HG02798 (cell line): ENCODE results near the gene CYP4B1.
"Not testable (repeated sequence)": the region's sequence is repeated elsewhere in the genome, so short reads cannot be mapped to it uniquely, and the experiment has no call there.

ENCODE experiments used
- ATAC-seq: cut with Tn5 transposase; IDR thresholded peaks from one replicate; pipeline ENCODE4 v1.9.1; 2021; ENCODE audit warnings: mild to moderate bottlenecking; ENCODE audit not compliant: unreplicated experiment, poor library complexity

CYP4B1 gene

DNA sequence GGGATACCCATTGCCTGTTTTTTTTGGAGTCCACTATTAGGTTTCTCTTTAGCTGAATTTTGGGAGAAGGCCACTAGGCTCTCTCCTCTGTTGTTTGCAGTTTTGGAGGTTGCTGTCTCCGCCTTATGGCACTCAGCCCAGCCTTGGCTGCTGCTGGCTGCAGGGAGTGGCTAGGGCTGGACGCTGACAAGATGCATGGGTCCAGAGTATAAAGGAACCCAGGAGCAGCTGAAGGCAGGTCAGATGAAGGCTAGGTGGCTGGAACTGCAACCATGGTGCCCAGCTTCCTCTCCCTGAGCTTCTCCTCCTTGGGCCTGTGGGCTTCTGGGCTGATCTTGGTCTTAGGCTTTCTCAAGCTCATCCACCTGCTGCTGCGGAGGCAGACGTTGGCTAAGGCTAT is at the start of gene CYP4B1:
Gene CYP4B1, plus strand, starts transcription at position 237 of the 400 bp plus-strand sequence. Its CDS starts 36 bp downstream, at position 273.
- ATAC-seq = no peak

DNA sequence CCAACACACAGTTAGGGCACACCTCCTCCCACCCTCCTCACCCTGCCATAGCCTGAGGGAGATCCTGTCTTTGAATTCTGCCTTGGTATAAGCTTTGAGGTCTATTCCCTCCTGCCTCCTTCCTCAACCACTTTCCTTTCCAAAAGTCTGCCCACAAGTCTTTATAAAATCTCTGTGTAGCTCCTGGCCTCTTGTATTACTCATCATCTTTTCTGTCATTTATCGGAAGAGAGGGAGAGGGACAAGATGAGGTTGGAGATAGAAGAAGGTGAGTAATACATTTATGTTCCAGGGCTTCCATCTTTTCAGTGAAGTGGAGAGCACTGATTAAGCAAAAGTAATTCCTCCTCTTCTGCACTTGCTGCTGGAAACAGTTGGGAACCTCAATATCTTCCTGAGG is 49.4 kb upstream of the CYP4B1 start:
- ATAC-seq = no peak

DNA sequence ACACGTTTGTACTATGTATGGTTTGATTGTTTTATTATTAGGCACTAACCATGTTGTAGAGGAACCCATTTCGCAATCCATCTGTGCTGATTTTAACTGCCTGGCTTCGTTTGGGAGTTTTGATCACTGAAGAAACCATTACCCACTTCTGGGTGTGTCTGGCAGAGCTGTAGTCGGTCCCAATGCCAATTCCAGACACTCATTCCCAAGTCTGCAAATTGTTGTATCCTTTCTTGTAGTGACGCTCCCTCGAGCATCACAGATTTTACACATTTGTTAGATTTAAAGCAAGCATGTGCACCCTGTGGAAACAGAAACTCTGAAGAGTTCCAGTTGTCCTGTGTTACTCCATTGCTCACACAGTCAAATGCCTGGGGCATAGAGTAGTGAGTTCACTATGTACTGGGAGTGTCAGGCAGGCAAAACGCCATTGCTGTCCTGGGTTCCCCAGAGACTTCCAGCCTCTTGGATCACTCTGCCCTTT is 48.9 kb upstream of the CYP4B1 start:
- no peak for ATAC-seq

DNA sequence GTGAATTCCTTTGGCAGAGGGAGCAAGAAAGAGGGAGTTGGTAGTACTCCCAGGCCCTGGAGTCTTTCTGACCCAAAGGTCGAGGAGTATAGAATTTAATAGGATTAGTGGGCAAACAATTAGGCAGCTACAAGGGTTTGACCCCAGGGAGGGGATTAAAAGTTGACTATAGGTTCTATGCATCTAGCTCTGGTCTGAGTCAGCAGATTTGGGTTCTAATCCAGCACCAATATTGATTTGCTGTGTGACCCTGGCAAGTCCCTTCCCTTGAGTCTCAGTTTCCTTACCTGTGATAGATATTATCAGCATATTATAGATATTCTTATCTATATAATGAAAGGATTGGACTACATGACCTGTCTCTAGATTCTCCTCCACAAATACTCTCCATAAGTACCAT is 44.9 kb upstream of the CYP4B1 start:
- no peak for ATAC-seq

DNA sequence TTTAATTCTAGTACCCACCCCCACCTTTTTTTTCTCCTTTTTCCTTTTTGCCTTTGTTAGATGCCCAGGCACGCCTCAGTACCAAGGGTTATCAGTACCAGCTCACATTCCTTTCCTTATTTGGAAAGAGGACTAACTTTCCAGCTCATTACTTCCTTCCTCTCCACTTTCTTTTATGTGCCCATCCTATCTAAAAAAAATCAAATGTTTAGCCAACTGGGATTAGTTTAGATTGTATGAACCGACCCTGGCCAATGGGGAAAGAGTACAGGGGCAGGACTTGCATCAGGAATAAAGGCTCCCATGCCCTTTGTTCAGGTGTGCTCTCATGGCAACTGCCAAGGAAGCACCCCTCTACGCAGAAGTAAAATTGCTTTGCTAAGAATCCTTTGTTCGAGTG is 44.1 kb upstream of the CYP4B1 start:
- ATAC-seq = not testable (repeated sequence)

DNA sequence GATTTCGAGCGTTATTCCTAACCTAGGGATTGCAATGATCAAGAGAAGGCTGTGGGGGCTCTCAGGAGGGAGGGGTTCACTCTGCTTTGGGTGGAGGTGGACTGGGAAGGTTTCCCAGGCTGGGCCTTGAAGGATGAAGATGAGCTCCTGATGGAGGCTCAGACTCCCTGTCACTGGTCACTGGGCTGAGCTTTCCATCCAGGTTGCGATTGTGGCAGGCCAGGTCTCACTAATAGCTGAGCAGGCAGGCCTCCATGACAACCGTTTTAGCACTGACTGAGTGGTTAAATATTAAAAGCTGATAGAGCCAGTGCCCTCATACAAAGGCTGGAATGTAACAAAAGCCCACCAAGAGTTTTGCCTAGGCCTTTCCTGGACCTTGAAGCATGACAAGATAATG is 43.7 kb upstream of the CYP4B1 start:
- no peak for ATAC-seq

DNA sequence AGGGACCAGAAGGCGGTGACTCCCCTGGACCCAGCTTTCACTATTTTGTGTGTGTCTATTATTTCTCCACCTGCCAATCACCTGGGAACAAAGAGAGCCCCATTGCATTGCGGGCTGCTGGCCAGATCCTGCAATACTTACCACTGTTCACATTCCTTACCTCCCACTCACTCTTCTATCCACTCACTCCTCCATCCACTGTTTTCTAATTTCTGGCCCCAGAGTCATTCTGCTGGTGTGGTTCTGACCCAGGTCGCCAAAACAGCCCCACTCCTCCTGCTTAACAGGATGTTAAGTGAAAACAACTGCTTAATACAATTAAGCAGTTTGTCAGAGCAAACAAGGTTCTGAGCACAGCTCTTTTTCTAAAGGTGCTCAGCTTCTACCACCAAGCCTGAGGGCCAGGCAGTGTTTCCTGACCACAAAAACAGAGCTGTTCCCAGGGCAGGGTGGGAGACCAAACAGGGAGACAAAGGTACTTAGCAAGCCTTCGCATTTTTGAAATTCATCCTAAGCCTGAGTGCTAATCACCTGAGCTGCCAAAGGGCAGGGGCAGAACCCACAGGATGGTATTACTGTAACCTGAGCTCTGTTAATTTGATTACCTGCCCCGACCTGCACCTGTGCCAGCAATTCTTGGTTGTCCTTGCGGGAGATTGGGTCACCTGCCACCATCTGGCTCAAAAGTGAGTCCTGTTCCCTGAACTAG is 41.4 kb upstream of the CYP4B1 start:
- no peak for ATAC-seq

DNA sequence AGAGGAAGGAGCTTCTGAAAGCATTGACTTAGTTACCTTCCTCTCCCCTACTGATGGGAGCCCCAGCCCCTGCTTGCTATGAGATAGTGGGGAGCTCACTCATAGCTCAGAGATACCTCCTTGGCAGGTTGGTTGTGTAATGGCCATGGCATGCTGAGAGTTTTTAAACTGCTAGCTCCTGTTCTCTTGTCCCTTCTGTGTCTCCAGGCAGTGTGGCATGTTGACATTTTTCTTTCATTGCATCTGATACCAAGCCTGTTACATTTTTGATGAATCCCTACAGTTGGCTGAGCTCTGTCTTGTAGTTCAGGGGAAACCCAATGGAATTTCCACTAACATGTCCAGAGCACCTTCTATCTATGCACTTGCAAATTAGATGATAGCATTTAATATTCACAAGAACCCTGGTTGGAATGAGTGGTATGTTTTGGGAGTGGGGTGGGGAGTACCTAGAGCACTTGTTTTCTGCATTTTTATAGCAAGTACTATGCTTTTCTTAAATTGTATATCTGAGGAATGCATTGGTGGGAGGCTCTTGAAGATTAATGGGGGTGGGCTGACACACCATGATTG is 40.8 kb upstream of the CYP4B1 start:
- ATAC-seq = no peak

DNA sequence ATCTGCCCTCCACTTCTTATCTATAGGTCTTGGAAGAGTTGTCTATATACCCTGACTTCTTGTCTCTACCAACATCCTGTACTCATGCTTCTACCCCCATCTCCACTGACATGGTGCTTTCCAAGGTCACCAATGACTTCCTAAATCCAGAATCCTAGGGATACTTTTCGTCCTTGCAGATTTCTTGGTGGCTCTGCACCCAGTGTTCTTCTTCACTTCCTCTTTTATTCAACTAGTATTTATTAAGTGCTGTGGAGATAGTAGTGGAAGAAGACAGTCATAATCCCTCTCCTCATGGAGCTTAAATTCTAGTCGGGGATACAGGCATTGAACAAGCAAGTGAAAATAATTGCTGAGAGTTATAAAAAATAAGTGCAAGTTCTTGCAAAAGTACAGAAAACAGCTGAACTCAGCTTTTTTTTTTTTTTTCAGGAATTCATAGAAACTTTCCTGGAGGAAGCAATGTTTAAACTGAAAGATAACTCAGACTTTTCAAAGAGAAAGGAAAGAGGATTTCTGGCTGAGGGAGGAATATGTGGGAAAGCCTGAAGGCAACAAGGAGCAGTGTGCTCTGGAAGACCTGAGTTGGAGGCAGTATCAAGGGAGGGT is 38.2 kb upstream of the CYP4B1 start:
- ATAC-seq = no peak

DNA sequence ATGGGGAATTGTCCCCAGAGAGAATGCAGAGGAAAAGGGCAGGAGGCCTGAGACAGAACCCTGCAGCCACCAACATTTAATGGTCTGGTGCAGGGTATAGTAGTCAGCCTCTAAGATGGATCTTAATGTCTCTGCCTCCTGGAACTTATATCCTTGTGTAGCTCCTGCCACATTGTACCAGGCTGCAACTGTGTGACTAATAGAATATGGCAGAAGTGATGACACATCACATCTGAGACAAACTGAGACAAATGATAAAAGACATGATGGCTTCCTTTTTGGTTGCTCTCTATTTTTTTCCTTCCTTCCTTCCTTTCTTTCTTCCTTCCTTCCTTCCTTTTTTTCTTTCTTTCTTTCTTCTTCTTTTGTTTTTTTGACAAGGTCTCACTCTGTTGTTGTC is 37.1 kb upstream of the CYP4B1 start:
- ATAC-seq = no peak

DNA sequence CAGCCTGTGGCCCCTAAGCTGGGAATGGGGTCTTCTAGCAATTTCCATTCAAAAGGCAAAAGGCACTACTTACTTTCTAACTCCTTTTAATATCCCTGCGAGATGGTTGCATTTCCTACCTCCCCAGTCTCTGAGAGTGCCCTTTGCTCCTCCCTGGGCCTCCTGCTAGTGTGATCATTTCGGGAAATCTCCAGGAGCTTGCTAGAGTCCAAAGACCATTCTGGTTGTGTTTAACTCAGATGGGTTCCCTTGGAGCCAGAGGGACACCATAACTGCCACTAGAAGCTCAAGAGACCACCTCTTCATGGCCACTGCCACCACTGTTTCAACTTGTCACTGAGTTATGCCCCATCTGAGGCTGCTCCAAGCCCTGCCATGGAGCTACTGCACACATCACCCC is 34.4 kb upstream of the CYP4B1 start:
- ATAC-seq = no peak

DNA sequence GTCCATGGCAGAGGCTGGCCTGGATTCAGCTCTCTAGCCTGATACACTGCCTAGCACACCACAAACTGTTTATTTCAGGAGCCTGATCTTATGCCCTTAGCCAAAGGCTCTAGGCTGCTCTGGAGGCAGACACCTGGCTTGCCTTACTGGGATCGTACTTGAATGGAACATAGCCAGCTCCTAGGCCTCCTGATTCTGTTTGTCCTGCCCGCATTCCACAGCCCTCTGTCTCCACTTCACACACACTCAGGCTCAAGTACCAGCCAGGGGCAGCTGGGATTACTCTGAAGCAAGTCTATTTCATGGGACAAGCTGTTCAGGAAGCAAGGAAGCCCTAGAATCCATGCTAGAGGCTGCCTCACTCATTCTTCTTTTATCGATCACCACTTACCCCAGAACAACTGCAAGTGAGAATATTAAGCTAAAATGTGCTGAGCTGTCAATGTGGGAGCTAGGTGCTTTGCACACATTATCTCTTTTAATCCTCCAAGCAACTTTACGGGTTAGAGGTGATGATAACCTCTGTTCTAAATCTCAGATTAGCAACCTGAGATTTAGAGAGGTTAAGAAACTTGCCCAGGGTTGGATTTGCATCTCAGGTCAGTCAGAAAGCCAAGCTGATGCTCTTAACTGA is 31.1 kb upstream of the CYP4B1 start:
- ATAC-seq = no peak

DNA sequence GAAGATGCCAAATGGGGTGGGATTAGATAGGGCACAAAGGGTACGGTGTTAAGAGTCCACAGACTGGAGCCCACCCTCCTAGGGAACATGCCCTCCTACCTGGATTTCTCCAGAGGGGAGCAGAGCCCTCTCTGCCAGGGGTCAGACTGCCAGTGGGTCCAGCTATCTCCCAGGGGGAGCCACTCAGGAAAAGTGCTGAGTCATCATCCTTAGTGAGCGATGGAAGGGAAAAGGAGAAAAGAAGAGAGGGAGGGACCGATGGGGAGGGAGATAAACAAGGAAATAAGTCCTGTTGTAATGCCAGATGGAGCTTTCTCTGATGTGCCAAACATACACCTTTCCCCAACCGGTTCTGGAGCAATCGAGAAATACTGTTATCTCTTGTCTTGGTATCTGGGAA is 30.4 kb upstream of the CYP4B1 start:
- no peak for ATAC-seq

DNA sequence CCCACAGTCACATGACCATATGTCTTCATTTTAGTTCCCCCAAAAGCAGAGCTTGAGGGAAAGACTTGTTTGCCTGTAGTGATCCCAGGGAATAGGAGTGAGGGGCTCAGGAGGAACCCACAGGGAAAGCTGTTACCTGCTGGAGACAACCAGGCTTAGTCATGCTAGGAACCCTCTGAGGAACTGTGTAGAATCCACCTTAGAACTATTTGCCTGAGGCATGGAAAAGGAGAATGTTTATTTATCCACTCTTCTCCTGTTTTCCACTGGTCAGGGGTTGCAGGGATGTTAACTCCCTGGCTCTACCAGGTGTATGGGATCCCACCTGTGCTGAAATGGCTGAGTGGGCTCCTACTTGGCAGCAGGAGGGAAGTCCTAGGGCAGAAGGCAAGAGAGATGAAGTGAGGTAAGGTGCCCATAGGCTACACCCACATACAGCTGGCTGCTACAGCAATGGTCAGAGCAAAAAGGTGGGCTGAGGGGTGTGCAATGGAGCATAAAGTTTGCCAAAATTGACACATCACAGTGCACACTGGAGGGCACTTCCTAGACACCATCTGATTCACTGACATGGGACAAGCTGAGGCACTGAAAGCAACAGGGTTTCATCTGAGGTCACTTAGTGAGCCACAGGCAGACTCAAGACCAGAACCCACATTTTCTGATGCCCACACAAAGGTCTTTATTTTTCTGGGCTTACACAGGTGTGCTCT is 29.7 kb upstream of the CYP4B1 start:
- no peak for ATAC-seq

DNA sequence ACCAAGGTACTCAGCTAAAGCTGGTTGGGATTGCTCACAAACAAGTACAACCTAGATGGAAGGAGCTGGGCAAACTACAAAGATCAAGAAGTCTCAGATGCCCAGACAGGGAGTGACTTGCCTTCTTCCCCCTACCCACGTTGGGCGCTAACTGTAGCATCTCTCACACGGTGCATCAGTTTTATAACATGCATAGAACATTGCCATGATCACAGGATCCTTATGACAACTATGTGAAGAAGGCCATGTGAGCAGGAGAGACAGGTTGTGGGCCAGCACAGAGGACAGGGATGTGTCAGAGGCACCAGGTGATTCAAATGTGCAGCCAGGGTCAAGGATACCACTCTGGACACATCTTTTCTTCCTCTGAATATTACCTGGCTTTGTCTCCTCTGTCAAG is 28.3 kb upstream of the CYP4B1 start:
- no peak for ATAC-seq

DNA sequence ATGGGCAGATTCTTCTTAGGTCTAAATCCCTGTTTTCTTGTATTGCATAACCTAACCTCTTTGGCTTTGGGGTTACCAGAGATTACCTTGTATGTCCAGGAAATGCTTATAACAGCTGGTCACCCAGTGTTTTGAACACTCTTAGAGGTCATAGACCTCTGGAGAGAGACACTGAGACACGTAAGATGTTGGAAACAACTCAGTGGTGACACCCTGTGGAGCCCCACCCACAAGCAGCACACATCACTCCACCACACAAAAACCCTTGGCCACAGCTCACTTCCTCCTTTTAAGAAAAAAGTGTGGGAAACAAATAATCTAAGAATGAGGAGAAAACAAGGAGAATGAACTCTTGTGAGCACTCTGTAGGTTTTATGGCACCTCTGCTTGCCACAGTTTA is 26.3 kb upstream of the CYP4B1 start:
- ATAC-seq = no peak

DNA sequence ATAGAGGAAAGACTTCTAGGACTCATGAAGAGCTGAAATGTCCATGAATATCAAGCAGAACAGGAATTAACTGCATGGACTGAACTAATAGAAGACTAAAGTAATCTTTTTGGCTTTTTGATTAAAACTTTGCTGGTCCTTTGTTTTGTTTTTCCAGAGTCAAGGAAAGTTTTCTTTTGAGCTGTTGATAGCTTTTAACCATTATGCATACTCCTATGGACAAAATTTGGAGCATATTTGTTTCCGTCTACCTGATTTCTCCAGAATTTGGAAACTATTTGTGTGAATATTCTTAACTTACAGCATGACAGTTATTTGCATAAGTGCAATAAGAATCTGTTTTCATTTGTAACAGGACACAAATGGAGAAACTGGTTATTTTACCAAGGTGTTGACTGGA is 24.5 kb upstream of the CYP4B1 start:
- no peak for ATAC-seq

DNA sequence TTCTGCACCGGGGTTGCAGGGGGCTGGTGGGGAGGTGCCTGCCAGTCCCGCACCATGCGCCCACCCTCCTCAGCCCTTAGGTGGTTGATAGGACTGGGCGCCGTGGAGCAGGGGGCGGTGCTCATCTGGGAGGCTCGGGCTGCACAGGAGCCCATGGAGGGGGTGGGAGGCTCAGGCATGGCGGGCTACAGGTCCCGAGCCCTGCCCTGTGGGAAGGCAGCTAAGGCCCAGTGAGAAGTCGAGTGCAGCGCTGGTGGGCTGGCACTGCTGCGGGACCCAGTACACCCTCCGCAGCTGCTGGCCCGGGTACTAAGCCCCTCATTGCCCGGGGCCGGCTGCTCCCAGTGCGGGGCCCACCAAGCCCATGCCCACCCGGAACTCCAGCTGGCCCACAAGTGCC is 20.4 kb upstream of the CYP4B1 start:
- not testable (repeated sequence) for ATAC-seq

DNA sequence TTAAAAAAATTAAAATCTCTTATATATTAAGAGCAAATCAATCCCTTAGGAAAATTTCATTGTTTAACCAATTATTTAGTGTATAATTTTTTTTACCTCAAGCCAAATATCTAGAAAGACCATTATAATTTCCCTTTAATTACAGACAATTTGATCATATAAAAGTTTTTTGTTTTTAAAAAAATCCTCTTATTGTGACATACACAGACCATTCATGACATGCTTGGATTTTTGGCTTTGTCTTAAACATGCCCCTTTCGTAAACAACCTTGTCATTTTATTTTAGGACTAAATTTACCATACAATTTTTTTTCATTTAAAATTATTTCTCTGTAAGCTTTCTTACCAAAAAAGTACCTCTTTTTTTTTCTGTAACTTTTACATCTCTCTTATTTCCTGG is 14.2 kb upstream of the CYP4B1 start:
- ATAC-seq = no peak

DNA sequence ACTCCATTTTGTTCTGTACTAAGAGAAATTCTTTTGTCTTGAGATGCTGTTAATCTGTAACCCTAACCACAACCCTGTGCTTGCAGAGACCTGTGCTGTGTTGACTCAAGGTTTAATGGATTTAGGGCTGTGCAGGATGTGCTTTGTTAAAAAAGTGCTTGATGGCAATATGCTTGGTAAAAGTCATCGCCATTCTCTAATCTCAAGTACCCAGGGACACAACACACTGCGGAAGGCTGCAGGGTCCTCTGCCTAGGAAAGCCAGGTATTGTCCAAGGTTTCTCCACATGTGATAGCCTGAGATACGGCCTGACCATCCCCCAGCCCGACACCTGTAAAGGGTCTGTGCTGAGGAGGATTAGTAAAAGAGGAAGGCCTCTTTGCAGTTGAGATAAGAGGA is 10.2 kb upstream of the CYP4B1 start:
- not testable (repeated sequence) for ATAC-seq
